GM19023 (cell line): ENCODE measurements around the gene HCRTR1.

Experiments used
- ATAC-seq: cut with Tn5 transposase; IDR thresholded peaks from one replicate; pipeline ENCODE4 v1.9.1; 2021; ENCODE audit warnings: mild to moderate bottlenecking, moderate library complexity; ENCODE audit not compliant: unreplicated experiment

HCRTR1 gene

GRCh38 chr1:31648641-31649357 lies 31.3 kb downstream of the HCRTR1 start:
- ATAC-seq, result no peak

DNA sequence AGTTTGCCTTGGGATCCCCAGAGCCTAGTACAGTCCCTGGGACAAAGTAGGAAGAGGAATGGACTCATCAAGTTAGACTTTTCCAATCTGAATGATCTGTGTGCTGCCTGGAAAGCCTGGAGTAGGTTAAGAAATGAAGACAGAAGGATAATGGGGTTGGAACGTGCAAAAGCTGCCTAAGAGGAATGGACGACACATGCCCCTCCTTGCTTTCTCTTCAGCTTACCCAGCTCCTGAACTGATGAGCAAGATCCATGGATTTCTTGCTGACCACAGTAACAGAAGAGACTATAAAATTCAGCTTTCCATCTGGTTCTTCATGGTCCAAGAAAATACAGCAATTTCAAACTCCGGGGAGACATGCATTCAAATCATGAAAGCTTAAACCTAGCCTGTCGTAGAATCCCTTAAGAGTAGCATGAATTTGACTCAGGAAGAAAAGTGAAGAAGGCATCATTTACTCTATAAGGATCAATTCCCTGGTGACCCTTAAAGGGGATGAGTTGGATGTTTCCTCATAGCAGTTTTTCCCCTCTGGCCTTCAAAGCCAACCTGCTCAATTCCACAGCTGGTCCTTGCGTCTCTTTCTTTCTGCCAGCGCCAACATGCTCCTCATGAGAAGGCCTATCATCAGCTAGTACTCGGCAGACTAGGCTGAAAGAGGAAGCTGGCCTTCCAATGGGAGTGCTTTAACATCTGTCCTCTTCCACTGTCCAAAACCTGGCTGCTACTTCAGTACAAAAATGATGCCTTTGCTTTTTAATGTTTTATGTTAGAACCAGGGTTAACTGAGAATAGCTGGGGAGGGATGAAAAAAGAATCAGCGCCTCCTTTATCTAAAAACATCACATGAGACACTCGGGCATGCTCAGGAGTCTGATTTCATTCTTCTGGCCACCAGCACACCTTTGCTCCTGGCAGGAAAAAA lies 32.9 kb downstream of the HCRTR1 start:
- ATAC-seq, result no peak

GRCh38 chr1:31651089-31651420 lies 33.6 kb downstream of the HCRTR1 start:
- ATAC-seq, result no peak

DNA sequence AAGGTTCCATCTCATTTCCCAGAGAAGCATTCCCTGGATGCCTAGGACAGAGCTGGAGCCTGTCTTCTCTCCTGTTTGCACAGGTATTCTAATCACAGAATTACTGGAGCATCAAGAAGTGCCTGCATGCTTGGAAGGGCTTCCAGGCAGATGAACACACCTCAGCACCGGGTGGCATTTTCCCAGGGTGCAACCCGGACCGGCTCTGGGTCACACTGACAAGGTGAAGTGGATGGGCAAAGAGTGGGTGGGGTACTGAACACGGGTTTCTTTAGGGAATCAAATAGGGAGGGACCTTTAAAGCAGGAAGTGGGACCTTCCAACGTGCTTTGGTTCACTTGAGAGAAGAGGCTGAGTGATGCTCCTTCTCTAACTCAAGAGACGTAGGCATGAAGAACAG lies 34.3 kb downstream of the HCRTR1 start:
- no peak for ATAC-seq

DNA sequence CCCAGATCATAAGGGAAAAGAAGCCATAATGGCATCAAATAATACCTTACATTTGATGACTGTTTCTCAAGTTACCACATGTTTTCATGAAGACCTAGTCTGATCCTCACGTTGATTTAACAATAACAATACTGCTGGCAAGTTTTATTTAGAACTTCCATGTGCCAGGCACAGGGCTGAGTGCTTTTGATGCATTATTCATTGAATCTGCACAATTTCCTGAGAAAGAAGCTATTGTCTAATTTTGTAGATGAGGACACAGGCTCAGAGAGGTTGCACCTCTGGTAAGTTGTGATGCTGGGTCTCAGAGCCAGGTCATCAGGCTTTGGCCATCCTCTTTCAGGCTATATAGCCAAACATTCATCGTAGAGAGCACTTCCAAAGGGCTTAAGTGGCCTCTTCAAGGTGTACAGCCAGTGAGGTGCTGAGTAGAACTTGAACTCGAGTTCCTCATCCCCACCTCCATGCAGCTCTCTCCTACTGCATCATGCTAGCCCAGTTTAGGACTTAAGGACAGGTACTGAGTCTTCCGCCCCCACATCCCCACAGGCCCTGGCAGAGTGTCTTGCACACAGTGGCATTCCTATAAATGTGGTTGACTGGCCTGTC lies 35.5 kb downstream of the HCRTR1 start:
- no peak for ATAC-seq

GRCh38 chr1:31653717-31654473 lies 36.4 kb downstream of the HCRTR1 start:
- ATAC-seq, result no peak

DNA sequence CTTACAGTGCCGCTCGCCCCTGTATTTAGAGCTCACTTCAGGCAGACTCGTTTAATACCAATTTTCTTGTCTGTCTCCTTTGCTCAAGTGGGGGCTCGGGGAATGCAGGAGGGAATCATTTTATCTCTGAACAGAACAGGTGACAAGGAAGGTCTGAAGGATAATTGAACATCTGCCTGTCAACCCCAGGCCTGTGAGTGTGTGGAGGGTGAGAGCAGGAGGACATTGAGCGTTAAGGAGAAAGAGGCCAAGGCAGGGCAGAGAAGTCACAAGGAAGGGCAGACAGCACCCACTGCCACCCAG lies 36.9 kb downstream of the HCRTR1 start:
- ATAC-seq, result no peak

DNA sequence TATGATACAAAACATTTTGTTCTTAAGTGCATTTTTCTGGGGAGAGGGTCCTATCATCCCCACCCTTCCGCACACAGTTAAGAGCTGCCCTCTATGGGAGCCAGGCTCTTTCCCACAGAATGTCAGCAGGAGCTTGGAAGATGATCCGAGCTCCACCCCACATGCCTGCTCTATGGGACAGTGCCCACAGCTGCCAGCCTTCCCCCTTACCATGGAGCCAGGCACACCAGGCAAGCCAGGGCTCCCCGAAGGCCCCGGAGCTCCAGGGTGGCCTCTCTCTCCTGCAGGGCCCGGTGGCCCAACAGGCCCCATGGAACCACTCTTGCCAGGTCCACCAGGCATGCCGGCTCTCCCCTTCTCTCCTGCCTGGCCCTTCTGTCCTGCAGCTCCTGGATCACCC lies 37.6 kb downstream of the HCRTR1 start:
- ATAC-seq, result no peak

DNA sequence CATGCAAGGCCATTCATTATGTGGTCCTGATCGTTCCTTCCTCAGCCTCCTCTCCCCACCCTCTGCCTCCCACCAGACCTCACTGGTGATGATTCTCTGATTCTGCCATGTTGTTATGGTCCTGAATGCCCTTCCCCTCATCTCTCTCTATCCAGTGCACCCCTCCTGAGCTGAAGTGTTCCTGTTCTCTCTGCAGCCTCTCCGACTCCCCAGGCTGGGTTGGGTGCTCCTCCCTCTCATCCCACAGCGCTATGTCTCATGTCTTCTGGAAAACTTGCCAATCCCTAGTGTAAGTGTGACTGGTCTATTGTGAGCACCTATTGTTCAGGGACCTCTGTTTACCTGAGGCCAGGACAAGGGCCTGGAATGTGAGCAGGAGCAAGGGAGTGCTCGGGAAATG lies 38.3 kb downstream of the HCRTR1 start:
- ATAC-seq, result no peak

- no peak for ATAC-seq
These were observed 39.7 kb downstream of the HCRTR1 start for GRCh38 chr1:31657020-31657804.

DNA sequence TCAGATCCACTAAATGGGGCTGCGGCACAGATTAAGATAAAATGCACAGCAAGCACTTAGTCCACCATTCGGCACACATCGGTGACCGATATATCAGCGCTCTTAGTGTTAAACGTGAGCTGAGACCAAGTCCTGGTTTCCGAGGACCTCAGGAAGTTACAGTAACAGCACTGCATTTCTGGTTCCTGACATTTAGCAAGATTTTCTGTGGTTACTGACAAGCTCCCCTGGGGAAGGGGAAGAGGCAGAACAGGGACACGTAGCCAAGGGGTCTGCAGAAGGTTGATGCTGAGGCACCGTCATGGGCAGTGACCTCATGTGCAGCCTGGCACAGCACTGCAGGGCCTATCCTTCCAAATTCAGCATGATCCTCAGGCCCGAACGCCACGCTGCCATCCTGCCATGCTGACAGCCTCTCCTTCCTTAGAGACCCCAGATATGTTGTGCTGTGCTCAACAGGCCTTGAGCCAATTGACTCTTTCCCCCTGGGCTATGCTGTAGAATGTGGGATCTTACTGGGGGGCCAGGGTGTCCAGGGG lies 40.6 kb downstream of the HCRTR1 start:
- ATAC-seq, result no peak

GRCh38 chr1:31658721-31659120 lies 41.2 kb downstream of the HCRTR1 start:
- ATAC-seq, result no peak

- no peak for ATAC-seq
These were observed 42.4 kb downstream of the HCRTR1 start for GRCh38 chr1:31659889-31660288.

- no peak for ATAC-seq
These were observed 43.5 kb downstream of the HCRTR1 start for GRCh38 chr1:31660871-31661455.

- no peak for ATAC-seq
These were observed 44.4 kb downstream of the HCRTR1 start for GRCh38 chr1:31661856-31662255.

- ATAC-seq, result no peak
These were observed 45.0 kb downstream of the HCRTR1 start for GRCh38 chr1:31662463-31662862.

DNA sequence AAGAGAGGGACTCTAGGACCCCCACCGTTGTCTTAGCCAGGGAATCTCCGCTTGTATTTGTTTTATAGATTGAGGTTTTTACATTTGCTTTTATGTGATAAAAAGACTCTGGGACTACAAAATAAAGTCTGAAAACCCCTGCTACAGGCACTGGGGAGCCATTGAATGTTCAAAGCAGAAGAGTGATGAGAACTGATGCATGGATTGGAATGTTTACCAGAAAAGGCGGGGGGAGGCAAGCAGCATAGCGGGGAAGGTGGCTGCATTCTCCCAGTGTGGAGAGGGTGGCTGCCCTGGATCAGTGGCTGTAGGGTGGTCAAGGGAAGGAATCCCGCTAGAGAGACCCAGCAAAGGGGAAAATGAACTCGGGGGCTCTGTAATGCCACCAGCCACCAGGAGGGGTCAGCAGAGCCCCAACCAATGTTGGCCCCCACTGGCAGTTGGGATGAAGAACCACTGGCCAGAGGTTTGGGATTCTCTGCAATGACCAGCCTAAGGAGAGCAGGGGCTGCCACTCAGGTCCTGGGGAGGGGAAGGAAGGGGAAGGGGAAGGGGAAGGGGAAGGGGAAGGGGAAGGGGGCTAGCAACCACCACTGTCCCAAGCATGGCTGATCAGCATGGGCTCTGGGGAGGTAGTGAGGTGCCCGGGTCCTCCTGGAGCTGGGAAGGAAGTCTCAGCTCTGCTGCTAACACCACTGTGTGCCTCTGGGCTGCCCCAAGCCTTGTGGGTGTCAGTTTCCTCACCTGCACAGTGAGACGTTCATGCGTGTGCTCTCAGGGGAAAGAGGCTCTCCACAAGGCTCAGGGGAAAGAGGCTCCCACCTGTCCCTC lies 46.3 kb downstream of the HCRTR1 start:
- no peak for ATAC-seq

GRCh38 chr1:31664528-31664927 lies 47.0 kb downstream of the HCRTR1 start:
- no peak for ATAC-seq

DNA sequence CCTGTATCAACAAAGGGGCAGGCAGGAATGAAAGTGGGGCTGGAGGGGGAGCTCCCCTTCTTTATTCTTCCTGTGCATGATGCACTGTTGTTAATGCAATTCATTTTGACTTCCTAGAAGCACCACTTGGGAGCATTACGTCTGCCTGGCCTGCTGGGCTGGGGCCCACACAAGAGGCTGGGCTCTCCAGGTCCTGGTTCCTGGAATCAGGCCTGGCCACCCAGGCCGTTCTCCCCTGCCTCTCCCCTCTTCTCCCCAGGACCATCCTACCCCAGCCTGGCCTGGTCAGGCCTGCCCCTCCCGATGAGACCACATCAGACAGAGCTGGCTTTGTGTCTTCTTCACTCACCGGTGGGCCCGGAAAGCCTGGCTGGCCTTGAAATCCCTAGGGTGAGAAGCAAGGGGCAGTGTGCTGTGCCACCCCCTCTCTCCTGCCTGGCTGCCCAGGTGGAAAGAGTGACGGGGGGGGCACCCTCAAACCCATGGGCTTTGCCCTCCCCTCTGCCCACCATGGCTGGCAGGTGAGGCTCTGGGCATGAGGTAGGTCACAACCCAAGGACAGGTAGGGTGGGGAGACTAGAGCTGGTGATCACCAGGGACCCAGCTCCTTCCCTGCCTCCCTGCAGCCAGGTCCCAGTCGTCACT lies 47.9 kb downstream of the HCRTR1 start:
- no peak for ATAC-seq
